VCaP (cell line): ENCODE data around the gene CFAP299.

Experiments used
- H3K27ac ChIP-seq: fragments of 450-650 bp; 2 replicates; pipeline ENCODE4 v1.5.1; 2017
- CTCF ChIP-seq: fragments of 450-650 bp; conservative IDR thresholded peaks from 2 replicates; pipeline ENCODE4 v1.5.1; 2017; ENCODE audit warnings: mild to moderate bottlenecking, moderate library complexity

CFAP299 gene

GRCh38 chr4:80390178-80390577, 54.6 kb downstream of the CFAP299 start:
- no peak overlapping the region for H3K27ac ChIP-seq
- TF ChIP-seq CTCF: no peak

GRCh38 chr4:80393246-80393969, 57.9 kb downstream of the CFAP299 start:
- no peak overlapping the region for H3K27ac ChIP-seq
- no peak for TF ChIP-seq CTCF

- no peak for TF ChIP-seq CTCF
Measured at GRCh38 chr4:80393970-80394250, 58.4 kb downstream of the CFAP299 start.

GRCh38 chr4:80407246-80407645, 71.7 kb downstream of the CFAP299 start:
- no peak overlapping the region for H3K27ac ChIP-seq
- TF ChIP-seq CTCF: no peak

More at GRCh38 chr4:80393970-80394250, 58.4 kb downstream of the CFAP299 start:
- no peak overlapping the region for H3K27ac ChIP-seq

GRCh38 chr4:80409809-80410208, 74.3 kb downstream of the CFAP299 start:
- H3K27ac ChIP-seq: no peak overlapping the region
- no peak for TF ChIP-seq CTCF

- no peak overlapping the region for H3K27ac ChIP-seq
- TF ChIP-seq CTCF: no peak
Measured at GRCh38 chr4:80412322-80412721, 76.8 kb downstream of the CFAP299 start.

GRCh38 chr4:80413086-80413485, 77.6 kb downstream of the CFAP299 start:
- no peak overlapping the region for H3K27ac ChIP-seq
- no peak for TF ChIP-seq CTCF

GRCh38 chr4:80417019-80417418, 81.5 kb downstream of the CFAP299 start:
- no peak for TF ChIP-seq CTCF
- H3K27ac ChIP-seq: no peak overlapping the region
